A549 (cell line): Measurements from ENCODE around the gene PAPPA2.

Experiments used
- BHLHE40 ChIP-seq: IDR thresholded peaks from 2 replicates; pipeline ENCODE4 v1.6.1; 2012; ENCODE audit warnings: low read depth, low read length, inconsistent platforms
- CEBPB ChIP-seq, 2 experiments: fragments of >200 bp in 1 of 2; sonication (Bioruptor Twin) in 1 of 2; formaldehyde crosslinking in 1 of 2; IDR thresholded peaks; 2 replicates each; pipeline ENCODE4 v1.6.1; 2012 to 2016
- CTCF ChIP-seq: fragments of >200 bp; sonication (Bioruptor Twin); formaldehyde crosslinking; IDR thresholded peaks from 3 replicates; pipeline ENCODE4 v1.5.1; 2016
- ESRRA ChIP-seq: fragments of 150-350 bp; IDR thresholded peaks from 2 replicates; pipeline ENCODE4 v1.6.1; 2014; ENCODE audit warnings: mild to moderate bottlenecking, low read length, borderline replicate concordance
- MAX ChIP-seq: IDR thresholded peaks from 2 replicates; pipeline ENCODE4 v1.6.1; 2012
- MYC ChIP-seq: IDR thresholded peaks from 2 replicates; pipeline ENCODE4 v1.6.1; 2012; ENCODE audit warnings: mild to moderate bottlenecking, inconsistent platforms, low read length, improper control_type of control experiment, borderline replicate concordance
- POLR2A ChIP-seq: IDR thresholded peaks from 2 replicates; pipeline ENCODE4 v1.6.1; 2012; ENCODE audit warnings: mild to moderate bottlenecking, low read length
- RNF2 ChIP-seq: fragments of 200-600 bp; sonication (generic); IDR thresholded peaks from 2 replicates; pipeline ENCODE4 v1.6.1; 2016; ENCODE audit warnings: low read depth, mild to moderate bottlenecking, antibody characterized with exemption, moderate library complexity, borderline replicate concordance

- TF ChIP-seq CTCF (no peak), RNF2 (no peak), BHLHE40 (no peak), CEBPB (IDR thresholded peaks at IDR 0.05) (no peak), MYC (no peak), ESRRA (no peak), MAX (no peak), POLR2A (no peak)
Measured at GRCh38 chr1:176741181-176741580, 278.2 kb downstream of the PAPPA2 start.
